Prostate gland (tissue), 2 donors: ENCODE data around the gene NKAIN4. TPM values are rescaled to one million over a fixed set of nuclear protein-coding genes. Genes with fewer than 3 reads are reported as not detected.

Experiments used
- DNase-seq: peaks from one replicate; pipeline ENCODE4 v3.0.0-alpha.2; 2019; ENCODE audit warnings: low spot score
- H3K27ac ChIP-seq, 2 donors: fragments of 200-600 bp; sonication (generic); 2 replicates each; pipeline ENCODE4 v1.5.1; 2017 to 2019
- H3K27me3 ChIP-seq: fragments of 200-600 bp; sonication (generic); replicated peaks from 2 replicates; pipeline ENCODE4 v1.5.1; 2019; ENCODE audit not compliant: insufficient read depth
- H3K36me3 ChIP-seq, 2 donors: fragments of 200-600 bp; sonication (generic); 1 replicate in 1 of 2; 2 replicates in 1 of 2; pipeline versions ENCODE4 v1.5.1 to v1.8.1; 2017 to 2019
- H3K4me1 ChIP-seq: fragments of 200-600 bp; sonication (generic); replicated peaks from 2 replicates; pipeline ENCODE4 v1.5.1; 2019
- H3K4me3 ChIP-seq, 2 donors: fragments of 200-600 bp; sonication (generic); 2 replicates each; pipeline ENCODE4 v1.5.1; 2017 to 2019
- H3K9me3 ChIP-seq: fragments of 200-600 bp; sonication (generic); 2 replicates; pipeline ENCODE4 v1.5.1; 2017
- CTCF ChIP-seq, 4 experiments: fragments of 200-600 bp in 2 of 4; fragments of 450-650 bp in 2 of 4; sonication (generic) in 2 of 4; IDR thresholded peaks; 1 replicate in 3 of 4; 2 replicates in 1 of 4; pipeline ENCODE4 v1.5.1; 2016 to 2019; ENCODE audit warnings: antibody characterized with exemption in 4 of 4, mild to moderate bottlenecking in 2 of 4, moderate library complexity in 2 of 4
- POLR2A ChIP-seq: fragments of 450-650 bp; IDR thresholded peaks from one replicate; pipeline ENCODE4 v1.6.1; 2016; ENCODE audit warnings: antibody characterized with exemption, mild to moderate bottlenecking
- POLR2AphosphoS5 ChIP-seq: sonication (generic); formaldehyde crosslinking; IDR thresholded peaks from one replicate; pipeline ENCODE4 v1.6.1; 2017; ENCODE audit warnings: antibody characterized with exemption
- WGBS: methylation state at CpG from one replicate; pipeline ENCODE4 v1.1.5; 2018; 5-methylcytosine and 5-hydroxymethylcytosine counted together
- intact Hi-C: fragments of 100-400 bp; cut with DNase I; formaldehyde crosslinking; loops from one replicate; pipeline ENCODE4 v1.14.2; 2022
- total RNA-seq, 2 donors: library from RNA; depleted of rRNA; stranded (reverse); fragments of >200 nt; gene quantifications; one replicate each; pipeline ENCODE4 v1.1.0, GENCODE V29; 2016

The NKAIN4 gene
- total RNA-seq, 2 donors from 2014 or later: 1.2 TPM; not detected in 1

GRCh38 chr20:63204362-63204761 is 49.9 kb downstream of the NKAIN4 start:
- Histone ChIP-seq H3K4me1 (no peaks in the 10 kb centered on the region), H3K9me3 (no peaks in the 10 kb centered on the region), H3K27me3 (no peaks in the 10 kb centered on the region), H3K36me3 (peaks cover 5 to 17% of the 10 kb centered on the region in 2 donors), H3K27ac (no peak overlapping the region), H3K4me3 (no peak overlapping the region)
- intact Hi-C loops: no loop called here
- 95% methylated on average over 5 of the region's 5 CpGs for WGBS
- no peak for DNase-seq
- TF ChIP-seq CTCF (IDR thresholded peaks at IDR 0.05) (no peak), POLR2A (no peak), POLR2AphosphoS5 (no peak)

- TF ChIP-seq POLR2A (no peak), POLR2AphosphoS5 (no peak), CTCF (IDR thresholded peaks at IDR 0.05) (no peak)
- Histone ChIP-seq H3K36me3 (peaks cover 5 to 17% of the 10 kb centered on the region in 2 donors), H3K4me1 (peaks cover 8% of the 10 kb centered on the region), H3K4me3 (no peak overlapping the region), H3K27me3 (no peaks in the 10 kb centered on the region), H3K9me3 (no peaks in the 10 kb centered on the region), H3K27ac (no peak overlapping the region)
- DNase-seq: no peak
- intact Hi-C loops: no loop called here
- WGBS: 95% methylated on average over 29 of the region's 29 CpGs
These were observed 51.3 kb downstream of the NKAIN4 start for GRCh38 chr20:63202811-63203526.

DNA sequence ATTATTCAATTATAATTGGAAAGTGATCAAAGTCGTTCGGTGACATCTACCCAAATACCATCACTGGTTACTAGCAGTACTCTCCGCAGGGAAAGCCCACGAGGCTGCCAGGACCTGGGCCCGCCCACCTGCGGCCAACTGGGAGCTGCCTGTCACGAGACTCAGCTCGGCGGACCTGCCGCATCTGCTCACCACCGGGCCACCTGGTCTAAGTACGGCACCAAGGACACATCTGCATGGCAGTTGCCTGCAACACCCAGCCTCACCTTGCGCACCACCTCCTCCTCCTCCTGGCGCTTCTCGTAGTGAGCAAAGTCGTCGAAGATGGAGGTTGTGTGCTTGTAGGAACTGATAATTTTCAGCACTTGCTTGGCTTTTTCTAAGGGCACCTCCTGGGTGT is 52.2 kb downstream of the NKAIN4 start:
- Histone ChIP-seq H3K4me1 (peaks cover 17% of the 10 kb centered on the region), H3K27me3 (no peaks in the 10 kb centered on the region), H3K27ac (no peak overlapping the region), H3K36me3 (peaks cover 5 to 17% of the 10 kb centered on the region in 2 donors), H3K9me3 (no peaks in the 10 kb centered on the region), H3K4me3 (no peak overlapping the region)
- DNase-seq: no peak
- intact Hi-C loops: no loop called here
- WGBS: 90% methylated on average over 17 of the region's 17 CpGs
- no peak for TF ChIP-seq POLR2A

GRCh38 chr20:63198606-63199005 is 55.7 kb downstream of the NKAIN4 start:
- Histone ChIP-seq H3K27me3 (no peaks in the 10 kb centered on the region), H3K9me3 (no peaks in the 10 kb centered on the region), H3K4me1 (peaks cover 28% of the 10 kb centered on the region), H3K27ac (no peak overlapping the region), H3K36me3 (peaks cover 5 to 17% of the 10 kb centered on the region in 2 donors), H3K4me3 (no peak overlapping the region)
- TF ChIP-seq POLR2AphosphoS5: no peak
- TF ChIP-seq POLR2A: no peak
- TF ChIP-seq CTCF (IDR thresholded peaks at IDR 0.05): no peak
- 34% methylated on average over 7 of the region's 7 CpGs for WGBS
- intact Hi-C loops: no loop called here
- no peak for DNase-seq

- Histone ChIP-seq H3K4me3 (no peak overlapping the region), H3K36me3 (peaks cover 0 to under 1% of the 10 kb centered on the region in 2 donors), H3K4me1 (peaks cover 28% of the 10 kb centered on the region), H3K9me3 (no peaks in the 10 kb centered on the region), H3K27me3 (no peaks in the 10 kb centered on the region), H3K27ac (no peak overlapping the region)
- TF ChIP-seq POLR2AphosphoS5: no peak
- no peak for TF ChIP-seq CTCF (IDR thresholded peaks at IDR 0.05)
- TF ChIP-seq POLR2A: no peak
- intact Hi-C loops: no loop called here
- DNase-seq: no peak
- WGBS: 53% methylated on average over 9 of the region's 9 CpGs
These were observed 57.3 kb downstream of the NKAIN4 start for GRCh38 chr20:63196768-63197470.
